IMR-90 (cell line): ENCODE data around the gene GUCY2D. TPM values are rescaled to one million over a fixed set of nuclear protein-coding genes. Genes with fewer than 3 reads are reported as not detected.

Experiments used
- ATAC-seq: fragments of 200-7000 bp; cut with Tn5 transposase; 2 replicates; pipeline ENCODE4 v1.9.1; 2020; ENCODE audit warnings: low read depth, mild to moderate bottlenecking, moderate library complexity
- BruUV-seq: library from RNA; stranded (reverse); fragments of 400-500 nt; replicated peaks from 2 replicates; lab custom pipeline; 2021; lab: Mats Ljungman, UMichigan
- CTCF ChIA-PET: fragments of 300-600 bp; formaldehyde crosslinking; extraction: SDS; loops from one replicate; lab custom pipeline; 2021; ENCODE audit warnings: antibody characterized with exemption; lab: Yijun Ruan, JAX
- POLR2A ChIA-PET: fragments of 300-600 bp; sonication (Branson Sonifier 250); formaldehyde crosslinking; loops from one replicate; lab custom pipeline; 2022; ENCODE audit warnings: antibody characterized with exemption; ENCODE audit not compliant: unreplicated experiment; lab: Charles Lee
- DNase-seq: peaks from one replicate; pipeline ENCODE4 v3.0.0; 2013
- H2AFZ ChIP-seq: replicated peaks from 2 replicates; pipeline ENCODE3; 2013; ENCODE audit warnings: low read length, mild to moderate bottlenecking; ENCODE audit not compliant: poor library complexity
- H2AK5ac ChIP-seq: 2 replicates; pipeline ENCODE4 v1.6.1; 2013; ENCODE audit warnings: low read depth, low read length, inconsistent platforms
- H2AK9ac ChIP-seq: replicated peaks from 2 replicates; pipeline ENCODE3; 2013; ENCODE audit warnings: mild to moderate bottlenecking, low read depth, low read length, moderate library complexity; ENCODE audit not compliant: poor library complexity
- H2BK120ac ChIP-seq: 2 replicates; pipeline ENCODE4 v1.6.1; 2013; ENCODE audit warnings: low read depth, low read length, inconsistent platforms
- H2BK15ac ChIP-seq: 3 replicates; pipeline ENCODE4 v1.6.1; 2013; ENCODE audit warnings: low read depth, low read length, inconsistent platforms
- H2BK20ac ChIP-seq: 2 replicates; pipeline ENCODE4 v1.6.1; 2013; ENCODE audit warnings: low read depth, mild to moderate bottlenecking, inconsistent platforms, low read length, moderate library complexity
- H2BK5ac ChIP-seq: 2 replicates; pipeline ENCODE4 v1.6.1; 2013; ENCODE audit warnings: mild to moderate bottlenecking, low read depth, low read length, inconsistent platforms; ENCODE audit not compliant: poor library complexity, severe bottlenecking
- H3K14ac ChIP-seq: replicated peaks from 2 replicates; pipeline ENCODE4 v1.6.1; 2013; ENCODE audit warnings: low read depth, low read length, inconsistent platforms
- H3K18ac ChIP-seq: 2 replicates; pipeline ENCODE4 v1.6.1; 2013; ENCODE audit warnings: low read depth, low read length, control low read depth
- H3K23ac ChIP-seq: 2 replicates; pipeline ENCODE4 v1.6.1; 2013; ENCODE audit warnings: low read depth, low read length, inconsistent platforms
- H3K27ac ChIP-seq: 2 replicates; pipeline ENCODE4 v1.5.1; 2013; ENCODE audit warnings: mild to moderate bottlenecking, control low read depth, low read length; ENCODE audit not compliant: insufficient read depth
- H3K27me3 ChIP-seq: 2 replicates; pipeline ENCODE4 v1.6.1; 2013; ENCODE audit warnings: low read length; ENCODE audit not compliant: control insufficient read depth, insufficient read depth
- H3K36me3 ChIP-seq: 2 replicates; pipeline ENCODE4 v1.6.1; 2013; ENCODE audit warnings: low read length, mixed read lengths; ENCODE audit not compliant: control insufficient read depth, insufficient read depth
- H3K4ac ChIP-seq: 2 replicates; pipeline ENCODE4 v1.6.1; 2013; ENCODE audit warnings: low read depth, low read length, inconsistent platforms
- H3K4me1 ChIP-seq: 2 replicates; pipeline ENCODE4 v1.6.1; 2013; ENCODE audit warnings: low read length, mixed read lengths; ENCODE audit not compliant: control insufficient read depth, insufficient read depth
- H3K4me2 ChIP-seq: 2 replicates; pipeline ENCODE4 v1.6.1; 2013; ENCODE audit warnings: low read depth, mild to moderate bottlenecking, control low read depth, low read length, moderate library complexity
- H3K4me3 ChIP-seq: 2 replicates; pipeline ENCODE4 v1.5.1; 2013; ENCODE audit warnings: low read depth, mild to moderate bottlenecking, control low read depth, low read length, moderate library complexity; ENCODE audit not compliant: insufficient read depth
- H3K56ac ChIP-seq: 2 replicates; pipeline ENCODE4 v1.6.1; 2013; ENCODE audit warnings: low read length, inconsistent platforms; ENCODE audit not compliant: insufficient read depth; ENCODE audit errors: extremely low read depth
- H3K79me1 ChIP-seq, 2 experiments: 2 replicates each; pipeline ENCODE4 v1.6.1; 2013; ENCODE audit warnings: low read length in 2 of 2, inconsistent platforms in 1 of 2, low read depth in 1 of 2
- H3K9ac ChIP-seq: 2 replicates; pipeline ENCODE4 v1.6.1; 2013; ENCODE audit warnings: low read depth, low read length, control low read depth
- H3K9me1 ChIP-seq: 2 replicates; pipeline ENCODE4 v1.6.1; 2013; ENCODE audit warnings: low read length, inconsistent platforms; ENCODE audit not compliant: insufficient read depth
- H3K9me3 ChIP-seq: 2 replicates; pipeline ENCODE4 v1.6.1; 2013; ENCODE audit warnings: low read length; ENCODE audit not compliant: control insufficient read depth, insufficient read depth
- H4K20me1 ChIP-seq: 2 replicates; pipeline ENCODE4 v1.6.1; 2013; ENCODE audit warnings: low read length, inconsistent platforms; ENCODE audit not compliant: insufficient read depth
- H4K5ac ChIP-seq: 2 replicates; pipeline ENCODE4 v1.6.1; 2013; ENCODE audit warnings: mild to moderate bottlenecking, low read depth, low read length, control low read depth
- H4K8ac ChIP-seq, 2 experiments: 2 replicates each; pipeline ENCODE4 v1.6.1; 2013; ENCODE audit warnings: low read depth in 2 of 2, low read length in 2 of 2, control low read depth in 1 of 2, inconsistent platforms in 1 of 2
- H4K91ac ChIP-seq: 2 replicates; pipeline ENCODE4 v1.6.1; 2013; ENCODE audit warnings: low read depth, low read length, inconsistent platforms; ENCODE audit not compliant: insufficient read depth
- CEBPB ChIP-seq: IDR thresholded peaks from 2 replicates; pipeline ENCODE4 v1.6.1; 2012; ENCODE audit warnings: low read depth, low read length, improper control_type of control experiment
- CHD1 ChIP-seq: IDR thresholded peaks from 2 replicates; pipeline ENCODE4 v1.6.1; 2012; ENCODE audit warnings: low read depth, low read length, improper control_type of control experiment
- MAFK ChIP-seq: IDR thresholded peaks from 2 replicates; pipeline ENCODE4 v1.6.1; 2012; ENCODE audit warnings: low read depth, low read length, improper control_type of control experiment
- RAD21 ChIP-seq: IDR thresholded peaks from 2 replicates; pipeline ENCODE4 v1.6.1; 2012; ENCODE audit warnings: low read length, improper control_type of control experiment
- SMC3 ChIP-seq: fragments of 150-350 bp; IDR thresholded peaks from 2 replicates; pipeline ENCODE4 v1.6.1; 2016; ENCODE audit warnings: low read depth, mild to moderate bottlenecking, antibody characterized with exemption, low read length, moderate library complexity
- WGBS, 2 experiments: methylation state at CpG; one replicate each; pipeline versions ENCODE4 v1.1.5 to v1.1.7; 2013; ENCODE audit warnings: missing lambda C conversion rate in 2 of 2; ENCODE audit not compliant: insufficient read length in 1 of 2; ENCODE audit errors: extremely low coverage in 2 of 2; 5-methylcytosine and 5-hydroxymethylcytosine counted together
- dilution Hi-C: fragments of 300-500 bp; cut with HindIII; formaldehyde crosslinking; loops from one replicate; pipeline ENCODE4 v1.14.3; 2018; ENCODE audit warnings: low sequenced_read_pairs; ENCODE audit not compliant: unreplicated experiment
- in situ Hi-C: fragments of 300-500 bp; cut with MboI; formaldehyde crosslinking; loops from 3 replicates; pipeline ENCODE4 v1.14.3; 2019; ENCODE audit warnings: low sequenced_read_pairs, inconsistent platforms, mixed read lengths
- intact Hi-C: fragments of 100-400 bp; cut with micrococcal nuclease; formaldehyde crosslinking; loops from 2 replicates; pipeline ENCODE4 v1.10.0; 2022
- polyA plus RNA-seq, 3 experiments: library from polyadenylated mRNA; depleted of rRNA; stranded (reverse); fragments of >200 nt; gene quantifications; 2 replicates each; pipeline ENCODE4 v1.2.3, GENCODE V29; 2012; ENCODE audit warnings: low replicate concordance in 1 of 3
- total RNA-seq: library from RNA; depleted of rRNA; stranded (reverse); fragments of >200 nt; gene quantifications from 2 replicates; pipeline ENCODE4 v1.2.3, GENCODE V29; 2012
- TF ChIP-seq, protein P1 (sequence below): conservative IDR thresholded peaks from 2 replicates; pipeline ENCODE4 v1.5.1; 2012; ENCODE audit warnings: mild to moderate bottlenecking, low read depth, low read length, improper control_type of control experiment
- TF ChIP-seq, protein P2 (sequence below): fragments of 150-350 bp; IDR thresholded peaks from 2 replicates; pipeline ENCODE4 v1.6.1; 2016; ENCODE audit warnings: low read depth, mild to moderate bottlenecking, low read length, moderate library complexity, borderline replicate concordance

Gene GUCY2D
- total and polyA plus RNA-seq, 2 of the 4 experiments (the other 2 are of a cell fraction), result 0.03 TPM; not detected in 1

DNA sequence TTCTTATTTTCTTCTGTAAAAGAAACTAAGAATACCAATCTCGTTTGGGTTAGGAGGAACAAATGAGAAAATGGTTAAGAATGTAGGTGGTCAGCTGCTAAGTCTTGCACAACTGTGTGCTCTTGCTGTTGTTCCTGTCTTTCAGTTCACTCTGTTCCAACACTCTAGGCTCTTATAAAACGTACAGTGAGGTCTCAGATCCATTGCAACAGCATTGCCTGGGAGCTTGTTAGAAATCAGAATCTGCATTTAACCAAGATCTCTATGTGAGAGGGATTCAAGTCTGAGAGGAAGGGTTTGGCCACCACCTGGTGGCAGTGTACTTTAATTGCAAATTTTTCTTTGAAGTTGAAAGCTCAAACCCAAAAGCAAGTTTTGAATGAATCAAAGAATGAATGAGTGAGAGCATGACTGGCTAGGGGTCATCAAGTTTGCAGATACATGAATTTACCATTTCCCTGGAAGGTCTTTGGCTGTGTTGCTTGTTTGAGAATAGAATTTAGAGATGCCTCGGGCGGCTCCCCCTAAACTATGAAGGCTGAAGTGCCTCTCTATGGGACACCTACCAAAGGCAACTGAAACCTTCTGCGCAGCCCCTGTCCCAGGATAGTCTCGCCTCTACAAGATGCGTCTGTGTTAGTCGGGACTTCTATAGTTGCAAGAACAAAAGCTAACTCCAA is 39.0 kb downstream of the GUCY2D start:
- H2BK20ac ChIP-seq, result no peak overlapping the region
- H3K27me3 ChIP-seq, result peaks cover 47% of the 10 kb centered on the region
- H2AFZ ChIP-seq, result peak overlapping the region; percentile 62
- no peak overlapping the region for H2BK5ac ChIP-seq
- H4K8ac ChIP-seq, result no peak overlapping the region
- H3K27ac ChIP-seq, result no peak overlapping the region
- DNase-seq (peak; percentile 73), ATAC-seq (peak; percentile 84)
- no peak overlapping the region for H2BK120ac ChIP-seq
- intact Hi-C loops (loop anchor here (1.0 kb wide), 3 partner anchors 51 to 179 kb away; no protein-coding TSS in a partner anchor), in situ Hi-C loops (loop anchor here (10.0 kb wide), 1 partner anchor 127 kb away; the partner anchor contains the start of gene RNF227), dilution Hi-C loops (no loop called here)
- no peaks in the 10 kb centered on the region for H3K9me3 ChIP-seq
- no peak overlapping the region for H3K9ac ChIP-seq
- no peak overlapping the region for H2AK5ac ChIP-seq
- TF ChIP-seq MAFK (no peak), SMC3 (peak; percentile 87), CHD1 (no peak), RAD21 (peak; percentile 83), CEBPB (peak; percentile 93)
- TF ChIP-seq, protein P1, sequence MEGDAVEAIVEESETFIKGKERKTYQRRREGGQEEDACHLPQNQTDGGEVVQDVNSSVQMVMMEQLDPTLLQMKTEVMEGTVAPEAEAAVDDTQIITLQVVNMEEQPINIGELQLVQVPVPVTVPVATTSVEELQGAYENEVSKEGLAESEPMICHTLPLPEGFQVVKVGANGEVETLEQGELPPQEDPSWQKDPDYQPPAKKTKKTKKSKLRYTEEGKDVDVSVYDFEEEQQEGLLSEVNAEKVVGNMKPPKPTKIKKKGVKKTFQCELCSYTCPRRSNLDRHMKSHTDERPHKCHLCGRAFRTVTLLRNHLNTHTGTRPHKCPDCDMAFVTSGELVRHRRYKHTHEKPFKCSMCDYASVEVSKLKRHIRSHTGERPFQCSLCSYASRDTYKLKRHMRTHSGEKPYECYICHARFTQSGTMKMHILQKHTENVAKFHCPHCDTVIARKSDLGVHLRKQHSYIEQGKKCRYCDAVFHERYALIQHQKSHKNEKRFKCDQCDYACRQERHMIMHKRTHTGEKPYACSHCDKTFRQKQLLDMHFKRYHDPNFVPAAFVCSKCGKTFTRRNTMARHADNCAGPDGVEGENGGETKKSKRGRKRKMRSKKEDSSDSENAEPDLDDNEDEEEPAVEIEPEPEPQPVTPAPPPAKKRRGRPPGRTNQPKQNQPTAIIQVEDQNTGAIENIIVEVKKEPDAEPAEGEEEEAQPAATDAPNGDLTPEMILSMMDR, result peak; percentile 73
- TF ChIP-seq, protein P2, sequence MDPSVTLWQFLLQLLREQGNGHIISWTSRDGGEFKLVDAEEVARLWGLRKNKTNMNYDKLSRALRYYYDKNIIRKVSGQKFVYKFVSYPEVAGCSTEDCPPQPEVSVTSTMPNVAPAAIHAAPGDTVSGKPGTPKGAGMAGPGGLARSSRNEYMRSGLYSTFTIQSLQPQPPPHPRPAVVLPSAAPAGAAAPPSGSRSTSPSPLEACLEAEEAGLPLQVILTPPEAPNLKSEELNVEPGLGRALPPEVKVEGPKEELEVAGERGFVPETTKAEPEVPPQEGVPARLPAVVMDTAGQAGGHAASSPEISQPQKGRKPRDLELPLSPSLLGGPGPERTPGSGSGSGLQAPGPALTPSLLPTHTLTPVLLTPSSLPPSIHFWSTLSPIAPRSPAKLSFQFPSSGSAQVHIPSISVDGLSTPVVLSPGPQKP, result no peak
- no peaks in the 10 kb centered on the region for H3K36me3 ChIP-seq
- CTCF ChIA-PET, result interaction anchor here (0.5 to 2.2 kb wide), 23 partner anchors 9 to 323 kb away, joined by 3 to 15 read pairs (median 4); partner anchors contain the start of gene RNF227
- no peak overlapping the region for H3K4ac ChIP-seq
- H4K91ac ChIP-seq, result no peak overlapping the region
- H4K5ac ChIP-seq, result no peak overlapping the region
- no peak overlapping the region for H3K4me3 ChIP-seq
- no peak overlapping the region for H2BK15ac ChIP-seq
- H4K20me1 ChIP-seq, result no peaks in the 10 kb centered on the region
- peak overlapping the region; percentile 39; the same call in 1 of the 2 replicates for H3K4me2 ChIP-seq
- no peaks in the 10 kb centered on the region for H3K4me1 ChIP-seq
- H3K23ac ChIP-seq, result no peak overlapping the region
- no peak overlapping the region for H3K14ac ChIP-seq
- no peaks in the 10 kb centered on the region for H3K79me1 ChIP-seq
- H2AK9ac ChIP-seq, result no peak overlapping the region
- no peak overlapping the region for H3K56ac ChIP-seq
- no peaks in the 10 kb centered on the region for H3K9me1 ChIP-seq
- WGBS, 2 experiments, result 47% methylated on average over 3 of the region's 8 CpGs; no CpG with 5 or more reads in 1 of the 2 experiments
- no TSS peak for BruUV-seq
- POLR2A ChIA-PET, result no interaction called here
- H3K18ac ChIP-seq, result no peak overlapping the region
